ENCODE results near the gene SCFD2. TPM values are rescaled to one million over a fixed set of nuclear protein-coding genes. Genes with fewer than 3 reads are reported as not detected.

SCFD2 gene
- total RNA-seq, 1 experiment from 2014 or later = 7.4 TPM

DNA sequence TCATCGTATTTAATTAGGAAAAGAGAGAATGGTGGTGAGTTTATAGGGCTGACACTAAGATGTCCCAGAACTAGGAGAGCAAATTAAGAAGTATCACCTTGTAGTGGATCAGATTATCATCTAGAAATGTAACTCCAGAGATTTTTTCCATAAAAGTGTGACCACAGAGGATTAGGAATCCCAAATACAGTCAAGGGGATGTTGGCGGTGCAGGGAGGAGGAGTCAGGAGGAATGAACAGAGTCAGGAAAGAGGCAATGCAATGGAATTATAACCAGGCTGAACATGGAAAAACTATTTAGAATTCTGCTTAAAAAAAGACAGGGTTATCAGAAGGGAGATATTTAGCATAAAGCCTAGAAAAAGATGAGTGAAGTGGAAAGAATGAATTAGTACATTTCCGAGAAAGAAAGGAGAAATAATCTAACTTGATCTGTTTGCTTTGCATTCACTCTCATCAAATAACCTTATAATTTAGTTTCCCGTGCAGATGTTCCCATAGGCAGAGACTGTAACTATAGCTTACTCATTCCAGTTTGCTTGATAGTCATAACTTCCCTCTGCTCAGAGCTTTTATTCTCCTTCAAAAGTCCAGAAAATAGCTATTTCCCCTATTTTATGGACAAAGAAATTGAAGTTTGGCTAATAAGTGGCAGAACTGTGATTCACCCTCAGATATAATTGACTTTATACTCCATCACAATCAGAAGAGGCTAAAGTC is 56.4 kb downstream of the SCFD2 start:
- no TSS peak for BruUV-seq (replicated peaks)
- H3K27ac ChIP-seq (ENCODE audit: low read length) = no peak overlapping the region
- TF ChIP-seq, protein P1, sequence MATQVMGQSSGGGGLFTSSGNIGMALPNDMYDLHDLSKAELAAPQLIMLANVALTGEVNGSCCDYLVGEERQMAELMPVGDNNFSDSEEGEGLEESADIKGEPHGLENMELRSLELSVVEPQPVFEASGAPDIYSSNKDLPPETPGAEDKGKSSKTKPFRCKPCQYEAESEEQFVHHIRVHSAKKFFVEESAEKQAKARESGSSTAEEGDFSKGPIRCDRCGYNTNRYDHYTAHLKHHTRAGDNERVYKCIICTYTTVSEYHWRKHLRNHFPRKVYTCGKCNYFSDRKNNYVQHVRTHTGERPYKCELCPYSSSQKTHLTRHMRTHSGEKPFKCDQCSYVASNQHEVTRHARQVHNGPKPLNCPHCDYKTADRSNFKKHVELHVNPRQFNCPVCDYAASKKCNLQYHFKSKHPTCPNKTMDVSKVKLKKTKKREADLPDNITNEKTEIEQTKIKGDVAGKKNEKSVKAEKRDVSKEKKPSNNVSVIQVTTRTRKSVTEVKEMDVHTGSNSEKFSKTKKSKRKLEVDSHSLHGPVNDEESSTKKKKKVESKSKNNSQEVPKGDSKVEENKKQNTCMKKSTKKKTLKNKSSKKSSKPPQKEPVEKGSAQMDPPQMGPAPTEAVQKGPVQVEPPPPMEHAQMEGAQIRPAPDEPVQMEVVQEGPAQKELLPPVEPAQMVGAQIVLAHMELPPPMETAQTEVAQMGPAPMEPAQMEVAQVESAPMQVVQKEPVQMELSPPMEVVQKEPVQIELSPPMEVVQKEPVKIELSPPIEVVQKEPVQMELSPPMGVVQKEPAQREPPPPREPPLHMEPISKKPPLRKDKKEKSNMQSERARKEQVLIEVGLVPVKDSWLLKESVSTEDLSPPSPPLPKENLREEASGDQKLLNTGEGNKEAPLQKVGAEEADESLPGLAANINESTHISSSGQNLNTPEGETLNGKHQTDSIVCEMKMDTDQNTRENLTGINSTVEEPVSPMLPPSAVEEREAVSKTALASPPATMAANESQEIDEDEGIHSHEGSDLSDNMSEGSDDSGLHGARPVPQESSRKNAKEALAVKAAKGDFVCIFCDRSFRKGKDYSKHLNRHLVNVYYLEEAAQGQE (IDR thresholded peaks at IDR 0.05; ENCODE audit: insufficient read depth in 1 of 2, low read depth in 2 of 2, low read length in 1 of 2) = no peak
- no peak for TF ChIP-seq TCF7L2 (IDR thresholded peaks at IDR 0.05; ENCODE audit: low read depth, low read length)
- TF ChIP-seq POLR2AphosphoS5 (IDR thresholded peaks at IDR 0.05; ENCODE audit: low read depth, low read length) = no peak
- TF ChIP-seq, protein P2, sequence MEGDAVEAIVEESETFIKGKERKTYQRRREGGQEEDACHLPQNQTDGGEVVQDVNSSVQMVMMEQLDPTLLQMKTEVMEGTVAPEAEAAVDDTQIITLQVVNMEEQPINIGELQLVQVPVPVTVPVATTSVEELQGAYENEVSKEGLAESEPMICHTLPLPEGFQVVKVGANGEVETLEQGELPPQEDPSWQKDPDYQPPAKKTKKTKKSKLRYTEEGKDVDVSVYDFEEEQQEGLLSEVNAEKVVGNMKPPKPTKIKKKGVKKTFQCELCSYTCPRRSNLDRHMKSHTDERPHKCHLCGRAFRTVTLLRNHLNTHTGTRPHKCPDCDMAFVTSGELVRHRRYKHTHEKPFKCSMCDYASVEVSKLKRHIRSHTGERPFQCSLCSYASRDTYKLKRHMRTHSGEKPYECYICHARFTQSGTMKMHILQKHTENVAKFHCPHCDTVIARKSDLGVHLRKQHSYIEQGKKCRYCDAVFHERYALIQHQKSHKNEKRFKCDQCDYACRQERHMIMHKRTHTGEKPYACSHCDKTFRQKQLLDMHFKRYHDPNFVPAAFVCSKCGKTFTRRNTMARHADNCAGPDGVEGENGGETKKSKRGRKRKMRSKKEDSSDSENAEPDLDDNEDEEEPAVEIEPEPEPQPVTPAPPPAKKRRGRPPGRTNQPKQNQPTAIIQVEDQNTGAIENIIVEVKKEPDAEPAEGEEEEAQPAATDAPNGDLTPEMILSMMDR (IDR thresholded peaks at IDR 0.05) = no peak
- no peak for TF ChIP-seq SIN3A (IDR thresholded peaks at IDR 0.05; ENCODE audit: borderline replicate concordance, insufficient read depth, low read depth, low read length)
- ChIA-PET CTCF (no interaction called here), POLR2A (no interaction called here)
- H3K4me3 ChIP-seq (ENCODE audit: low read depth in 2 of 2, low read length in 2 of 2) = no peak overlapping the region
- no peaks in the 10 kb centered on the region for H3K27me3 ChIP-seq (ENCODE audit: control insufficient read depth, insufficient read depth, low read length)
- no peak for DNase-seq (ENCODE audit: low read depth, low spot score)
- in situ Hi-C loops (cut with HindIII; ENCODE audit: low pct_unique_long_range_greater_than_20kb, low sequenced_read_pairs) = no loop called here
- no peak for ATAC-seq
- intact Hi-C loops (cut with micrococcal nuclease; ENCODE audit: unreplicated experiment) = no loop called here
- H3K4me1 ChIP-seq (ENCODE audit: control insufficient read depth, insufficient read depth, low read length) = no peaks in the 10 kb centered on the region
- no peaks in the 10 kb centered on the region for H3K36me3 ChIP-seq (ENCODE audit: control insufficient read depth, insufficient read depth, low read length)
- H3K9me3 ChIP-seq (ENCODE audit: control insufficient read depth, insufficient read depth, low read depth, low read length) = no peaks in the 10 kb centered on the region

DNA sequence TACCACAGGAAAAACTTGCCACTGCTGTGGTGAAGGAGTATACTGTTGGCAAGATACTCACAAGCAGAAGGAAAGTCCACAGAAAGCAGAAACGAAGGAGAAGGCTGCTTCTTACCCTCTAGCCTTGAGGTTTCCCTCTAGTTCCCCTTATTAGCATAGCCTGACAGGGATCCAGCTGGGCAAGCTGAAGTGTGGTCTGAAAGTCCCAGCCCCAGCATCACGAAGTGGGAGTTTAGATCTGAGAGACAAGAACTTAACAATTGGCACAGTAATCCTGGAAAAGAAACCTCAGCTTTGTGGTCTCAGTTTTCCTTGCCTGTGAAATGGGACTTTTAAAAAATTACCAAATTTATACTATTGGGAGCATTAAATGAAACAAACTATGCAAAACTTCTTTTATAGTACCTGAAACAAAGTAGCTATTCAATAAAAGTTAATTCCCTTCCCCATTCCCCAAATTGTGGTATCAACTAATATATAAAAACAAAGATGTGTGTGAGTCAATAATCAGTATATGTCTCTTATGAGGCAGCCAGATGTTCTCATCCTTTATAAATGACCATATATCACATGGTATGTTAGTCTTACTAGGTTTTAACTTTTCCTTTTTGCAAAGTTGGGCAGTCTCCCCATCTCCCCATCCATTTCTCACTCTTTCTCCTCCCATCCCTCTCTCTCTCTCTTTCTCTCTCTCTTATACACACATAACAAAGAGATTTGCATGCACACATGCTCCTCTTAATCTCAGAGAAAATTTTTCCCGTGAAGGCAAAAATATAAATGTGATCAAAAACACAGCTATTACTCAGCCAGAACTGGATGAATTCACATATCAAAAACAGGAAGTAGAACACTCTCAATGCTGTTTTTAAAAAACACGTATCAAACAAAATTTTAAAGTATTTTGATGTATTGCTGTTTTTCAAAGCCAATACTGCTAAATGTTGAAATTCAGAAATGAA is 57.8 kb downstream of the SCFD2 start:
- Histone ChIP-seq H3K27ac (ENCODE audit: low read length) (no peak overlapping the region), H3K27me3 (ENCODE audit: control insufficient read depth, insufficient read depth, low read length) (no peaks in the 10 kb centered on the region), H3K4me1 (ENCODE audit: control insufficient read depth, insufficient read depth, low read length) (no peaks in the 10 kb centered on the region), H3K9me3 (ENCODE audit: control insufficient read depth, insufficient read depth, low read depth, low read length) (no peaks in the 10 kb centered on the region), H3K4me3 (ENCODE audit: low read depth in 2 of 2, low read length in 2 of 2) (no peak overlapping the region), H3K36me3 (ENCODE audit: control insufficient read depth, insufficient read depth, low read length) (no peaks in the 10 kb centered on the region)
- no TSS peak for BruUV-seq (replicated peaks)
- TF ChIP-seq, protein P1 (IDR thresholded peaks at IDR 0.05; ENCODE audit: insufficient read depth in 1 of 2, low read depth in 2 of 2, low read length in 1 of 2) = no peak
- TF ChIP-seq POLR2AphosphoS5 (IDR thresholded peaks at IDR 0.05; ENCODE audit: low read depth, low read length) = no peak
- no peak for TF ChIP-seq SIN3A (IDR thresholded peaks at IDR 0.05; ENCODE audit: borderline replicate concordance, insufficient read depth, low read depth, low read length)
- no peak for TF ChIP-seq TCF7L2 (IDR thresholded peaks at IDR 0.05; ENCODE audit: low read depth, low read length)
- TF ChIP-seq, protein P2 (IDR thresholded peaks at IDR 0.05) = no peak
- ChIA-PET CTCF (no interaction called here), POLR2A (no interaction called here)
- intact Hi-C loops (cut with micrococcal nuclease; ENCODE audit: unreplicated experiment) = no loop called here
- in situ Hi-C loops (cut with HindIII; ENCODE audit: low pct_unique_long_range_greater_than_20kb, low sequenced_read_pairs) = no loop called here
- DNase-seq (ENCODE audit: low read depth, low spot score) (no peak), ATAC-seq (no peak)
